IMR-90 (cell line): ENCODE results near the gene FBXL5. TPM values are rescaled to one million over a fixed set of nuclear protein-coding genes. Genes with fewer than 3 reads are reported as not detected.

Experiments
- ATAC-seq: fragments of 200-7000 bp; cut with Tn5 transposase; 2 replicates; pipeline ENCODE4 v1.9.1; 2020; ENCODE audit warnings: low read depth, mild to moderate bottlenecking, moderate library complexity
- BruUV-seq: library from RNA; stranded (reverse); fragments of 400-500 nt; replicated peaks from 2 replicates; lab custom pipeline; 2021; lab: Mats Ljungman, UMichigan
- CTCF ChIA-PET: fragments of 300-600 bp; formaldehyde crosslinking; extraction: SDS; loops from one replicate; lab custom pipeline; 2021; ENCODE audit warnings: antibody characterized with exemption; lab: Yijun Ruan, JAX
- POLR2A ChIA-PET: fragments of 300-600 bp; sonication (Branson Sonifier 250); formaldehyde crosslinking; loops from one replicate; lab custom pipeline; 2022; ENCODE audit warnings: antibody characterized with exemption; ENCODE audit not compliant: unreplicated experiment; lab: Charles Lee
- DNase-seq: peaks from one replicate; pipeline ENCODE4 v3.0.0; 2013
- H2AFZ ChIP-seq: replicated peaks from 2 replicates; pipeline ENCODE3; 2013; ENCODE audit warnings: low read length, mild to moderate bottlenecking; ENCODE audit not compliant: poor library complexity
- H2AK5ac ChIP-seq: 2 replicates; pipeline ENCODE4 v1.6.1; 2013; ENCODE audit warnings: low read depth, low read length, inconsistent platforms
- H2AK9ac ChIP-seq: replicated peaks from 2 replicates; pipeline ENCODE3; 2013; ENCODE audit warnings: mild to moderate bottlenecking, low read depth, low read length, moderate library complexity; ENCODE audit not compliant: poor library complexity
- H2BK120ac ChIP-seq: 2 replicates; pipeline ENCODE4 v1.6.1; 2013; ENCODE audit warnings: low read depth, low read length, inconsistent platforms
- H2BK15ac ChIP-seq: 3 replicates; pipeline ENCODE4 v1.6.1; 2013; ENCODE audit warnings: low read depth, low read length, inconsistent platforms
- H2BK20ac ChIP-seq: 2 replicates; pipeline ENCODE4 v1.6.1; 2013; ENCODE audit warnings: low read depth, mild to moderate bottlenecking, inconsistent platforms, low read length, moderate library complexity
- H2BK5ac ChIP-seq: 2 replicates; pipeline ENCODE4 v1.6.1; 2013; ENCODE audit warnings: mild to moderate bottlenecking, low read depth, low read length, inconsistent platforms; ENCODE audit not compliant: poor library complexity, severe bottlenecking
- H3K14ac ChIP-seq: replicated peaks from 2 replicates; pipeline ENCODE4 v1.6.1; 2013; ENCODE audit warnings: low read depth, low read length, inconsistent platforms
- H3K18ac ChIP-seq: 2 replicates; pipeline ENCODE4 v1.6.1; 2013; ENCODE audit warnings: low read depth, low read length, control low read depth
- H3K23ac ChIP-seq: 2 replicates; pipeline ENCODE4 v1.6.1; 2013; ENCODE audit warnings: low read depth, low read length, inconsistent platforms
- H3K27ac ChIP-seq: 2 replicates; pipeline ENCODE4 v1.5.1; 2013; ENCODE audit warnings: mild to moderate bottlenecking, control low read depth, low read length; ENCODE audit not compliant: insufficient read depth
- H3K27me3 ChIP-seq: 2 replicates; pipeline ENCODE4 v1.6.1; 2013; ENCODE audit warnings: low read length; ENCODE audit not compliant: control insufficient read depth, insufficient read depth
- H3K36me3 ChIP-seq: 2 replicates; pipeline ENCODE4 v1.6.1; 2013; ENCODE audit warnings: low read length, mixed read lengths; ENCODE audit not compliant: control insufficient read depth, insufficient read depth
- H3K4ac ChIP-seq: 2 replicates; pipeline ENCODE4 v1.6.1; 2013; ENCODE audit warnings: low read depth, low read length, inconsistent platforms
- H3K4me1 ChIP-seq: 2 replicates; pipeline ENCODE4 v1.6.1; 2013; ENCODE audit warnings: low read length, mixed read lengths; ENCODE audit not compliant: control insufficient read depth, insufficient read depth
- H3K4me2 ChIP-seq: 2 replicates; pipeline ENCODE4 v1.6.1; 2013; ENCODE audit warnings: low read depth, mild to moderate bottlenecking, control low read depth, low read length, moderate library complexity
- H3K4me3 ChIP-seq: 2 replicates; pipeline ENCODE4 v1.5.1; 2013; ENCODE audit warnings: low read depth, mild to moderate bottlenecking, control low read depth, low read length, moderate library complexity; ENCODE audit not compliant: insufficient read depth
- H3K56ac ChIP-seq: 2 replicates; pipeline ENCODE4 v1.6.1; 2013; ENCODE audit warnings: low read length, inconsistent platforms; ENCODE audit not compliant: insufficient read depth; ENCODE audit errors: extremely low read depth
- H3K79me1 ChIP-seq, 2 experiments: 2 replicates each; pipeline ENCODE4 v1.6.1; 2013; ENCODE audit warnings: low read length in 2 of 2, inconsistent platforms in 1 of 2, low read depth in 1 of 2
- H3K9ac ChIP-seq: 2 replicates; pipeline ENCODE4 v1.6.1; 2013; ENCODE audit warnings: low read depth, low read length, control low read depth
- H3K9me1 ChIP-seq: 2 replicates; pipeline ENCODE4 v1.6.1; 2013; ENCODE audit warnings: low read length, inconsistent platforms; ENCODE audit not compliant: insufficient read depth
- H3K9me3 ChIP-seq: 2 replicates; pipeline ENCODE4 v1.6.1; 2013; ENCODE audit warnings: low read length; ENCODE audit not compliant: control insufficient read depth, insufficient read depth
- H4K20me1 ChIP-seq: 2 replicates; pipeline ENCODE4 v1.6.1; 2013; ENCODE audit warnings: low read length, inconsistent platforms; ENCODE audit not compliant: insufficient read depth
- H4K5ac ChIP-seq: 2 replicates; pipeline ENCODE4 v1.6.1; 2013; ENCODE audit warnings: mild to moderate bottlenecking, low read depth, low read length, control low read depth
- H4K8ac ChIP-seq, 2 experiments: 2 replicates each; pipeline ENCODE4 v1.6.1; 2013; ENCODE audit warnings: low read depth in 2 of 2, low read length in 2 of 2, control low read depth in 1 of 2, inconsistent platforms in 1 of 2
- H4K91ac ChIP-seq: 2 replicates; pipeline ENCODE4 v1.6.1; 2013; ENCODE audit warnings: low read depth, low read length, inconsistent platforms; ENCODE audit not compliant: insufficient read depth
- NFE2L2 ChIP-seq: fragments of 150-350 bp; IDR thresholded peaks from 2 replicates; pipeline ENCODE4 v1.6.1; 2016; ENCODE audit warnings: low read depth, mild to moderate bottlenecking, low read length
- SMC3 ChIP-seq: fragments of 150-350 bp; IDR thresholded peaks from 2 replicates; pipeline ENCODE4 v1.6.1; 2016; ENCODE audit warnings: low read depth, mild to moderate bottlenecking, antibody characterized with exemption, low read length, moderate library complexity
- WGBS, 2 experiments: methylation state at CpG; one replicate each; pipeline versions ENCODE4 v1.1.5 to v1.1.7; 2013; ENCODE audit warnings: missing lambda C conversion rate in 2 of 2; ENCODE audit not compliant: insufficient read length in 1 of 2; ENCODE audit errors: extremely low coverage in 2 of 2; 5-methylcytosine and 5-hydroxymethylcytosine counted together
- dilution Hi-C: fragments of 300-500 bp; cut with HindIII; formaldehyde crosslinking; loops from one replicate; pipeline ENCODE4 v1.14.3; 2018; ENCODE audit warnings: low sequenced_read_pairs; ENCODE audit not compliant: unreplicated experiment
- in situ Hi-C: fragments of 300-500 bp; cut with MboI; formaldehyde crosslinking; loops from 3 replicates; pipeline ENCODE4 v1.14.3; 2019; ENCODE audit warnings: low sequenced_read_pairs, inconsistent platforms, mixed read lengths
- intact Hi-C: fragments of 100-400 bp; cut with micrococcal nuclease; formaldehyde crosslinking; loops from 2 replicates; pipeline ENCODE4 v1.10.0; 2022
- polyA plus RNA-seq, 3 experiments: library from polyadenylated mRNA; depleted of rRNA; stranded (reverse); fragments of >200 nt; gene quantifications; 2 replicates each; pipeline ENCODE4 v1.2.3, GENCODE V29; 2012; ENCODE audit warnings: low replicate concordance in 1 of 3
- total RNA-seq: library from RNA; depleted of rRNA; stranded (reverse); fragments of >200 nt; gene quantifications from 2 replicates; pipeline ENCODE4 v1.2.3, GENCODE V29; 2012
- TF ChIP-seq, protein P1 (sequence below): fragments of 150-350 bp; IDR thresholded peaks from 2 replicates; pipeline ENCODE4 v1.6.1; 2016; ENCODE audit warnings: low read depth, mild to moderate bottlenecking, low read length, moderate library complexity, borderline replicate concordance

Gene FBXL5
- total and polyA plus RNA-seq, 2 of the 4 experiments (the other 2 are of a cell fraction): 20.3 to 62.6 TPM

DNA sequence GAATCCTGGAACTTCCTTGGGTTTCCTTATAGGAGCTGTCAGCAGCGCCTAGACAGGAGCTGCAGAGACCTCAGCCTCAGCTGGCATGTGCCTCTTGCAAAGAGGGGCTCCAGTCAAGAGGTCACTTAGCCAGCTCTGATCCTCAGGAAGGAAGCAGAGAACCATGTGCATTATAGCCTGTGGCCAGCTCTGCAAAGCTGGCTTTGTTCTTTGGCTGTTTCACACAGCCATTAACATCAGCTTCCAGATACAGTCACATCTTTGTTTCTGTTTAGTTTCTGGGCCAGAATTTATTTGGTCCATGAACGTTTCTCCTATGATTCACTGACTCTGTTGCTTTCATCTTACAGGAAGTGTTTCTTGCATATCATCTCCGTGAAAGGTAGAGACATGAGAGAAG lies 93.0 kb downstream of the FBXL5 start:
- H3K79me1 ChIP-seq: no peaks in the 10 kb centered on the region
- BruUV-seq: no TSS peak
- no peak overlapping the region for H3K4me2 ChIP-seq
- intact Hi-C loops: no loop called here
- no peaks in the 10 kb centered on the region for H3K9me3 ChIP-seq
- peaks cover 2% of the 10 kb centered on the region; the same call in 1 of the 2 replicates for H3K4me1 ChIP-seq
- no peak overlapping the region for H3K27ac ChIP-seq
- H3K27me3 ChIP-seq: no peaks in the 10 kb centered on the region
- no CpG with 5 or more reads among the region's 3 CpGs for WGBS, 2 experiments
- no peak overlapping the region; the same call in 1 of the 2 replicates for H2AK5ac ChIP-seq
- H3K56ac ChIP-seq: no peak overlapping the region
- H3K23ac ChIP-seq: no peak overlapping the region
- ChIA-PET CTCF (interaction anchor here (0.5 to 1.3 kb wide), 3 partner anchors 36 to 533 kb away, joined by 3 read pairs; no protein-coding TSS in a partner anchor), POLR2A (no interaction called here)
- dilution Hi-C loops: no loop called here
- H3K9me1 ChIP-seq: no peaks in the 10 kb centered on the region; the same call in 1 of the 2 replicates
- DNase-seq (peak; percentile 37), ATAC-seq (peak; percentile 72)
- no peak overlapping the region for H4K91ac ChIP-seq
- TF ChIP-seq SMC3 (no peak), NFE2L2 (no peak)
- TF ChIP-seq, protein P1, sequence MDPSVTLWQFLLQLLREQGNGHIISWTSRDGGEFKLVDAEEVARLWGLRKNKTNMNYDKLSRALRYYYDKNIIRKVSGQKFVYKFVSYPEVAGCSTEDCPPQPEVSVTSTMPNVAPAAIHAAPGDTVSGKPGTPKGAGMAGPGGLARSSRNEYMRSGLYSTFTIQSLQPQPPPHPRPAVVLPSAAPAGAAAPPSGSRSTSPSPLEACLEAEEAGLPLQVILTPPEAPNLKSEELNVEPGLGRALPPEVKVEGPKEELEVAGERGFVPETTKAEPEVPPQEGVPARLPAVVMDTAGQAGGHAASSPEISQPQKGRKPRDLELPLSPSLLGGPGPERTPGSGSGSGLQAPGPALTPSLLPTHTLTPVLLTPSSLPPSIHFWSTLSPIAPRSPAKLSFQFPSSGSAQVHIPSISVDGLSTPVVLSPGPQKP: no peak
- H2AK9ac ChIP-seq: no peak overlapping the region
- no peak overlapping the region for H2AFZ ChIP-seq
- H3K4ac ChIP-seq: no peak overlapping the region
- no peak overlapping the region for H2BK15ac ChIP-seq
- no peaks in the 10 kb centered on the region for H4K20me1 ChIP-seq
- H2BK5ac ChIP-seq: no peak overlapping the region
- no peak overlapping the region for H3K14ac ChIP-seq
- H3K18ac ChIP-seq: no peak overlapping the region
- no peak overlapping the region for H4K8ac ChIP-seq
- no peak overlapping the region for H2BK20ac ChIP-seq
- no peak overlapping the region for H4K5ac ChIP-seq
- no peak overlapping the region for H3K9ac ChIP-seq
- peaks cover 23% of the 10 kb centered on the region for H3K36me3 ChIP-seq
- no peak overlapping the region for H2BK120ac ChIP-seq
- H3K4me3 ChIP-seq: no peak overlapping the region
- in situ Hi-C loops: no loop called here
